ENCODE results near the gene TNFRSF13B. TPM values are rescaled to one million over a fixed set of nuclear protein-coding genes. Genes with fewer than 3 reads are reported as not detected.

The TNFRSF13B gene
- polyA plus RNA-seq, 4 donors = not detected

Other genes starting within 250 kb of the TNFRSF13B start
- 100 to 1,000 TPM; 144 to 180 (median 161) TPM for gene MPRIP, start 70.3 kb upstream of the TNFRSF13B start, polyA plus RNA-seq (ENCODE audit: insufficient read length in 4 of 4)
- 1 to 10 TPM; 3.4 to 5.4 (median 4.6) TPM for gene PLD6, start 234.2 kb upstream of the TNFRSF13B start, polyA plus RNA-seq (ENCODE audit: insufficient read length in 4 of 4)

Measured in left renal pelvis (tissue), 4 donors.